SH-SY5Y (cell line): Measurements from ENCODE around the gene IL24.

Experiments
- GATA2 ChIP-seq: IDR thresholded peaks from 2 replicates; pipeline ENCODE4 v1.6.1; 2011; ENCODE audit warnings: mild to moderate bottlenecking, low read depth, low read length
- GATA3 ChIP-seq: IDR thresholded peaks from 2 replicates; pipeline ENCODE4 v1.6.1; 2011; ENCODE audit warnings: low read depth, mild to moderate bottlenecking, low read length, moderate library complexity

IL24 gene

GRCh38 chr1:206940588-206940936 is 43.3 kb downstream of the IL24 start:
- no peak for TF ChIP-seq GATA2
- TF ChIP-seq GATA3 = no peak

- TF ChIP-seq GATA3 (no peak), GATA2 (no peak)
Observed at GRCh38 chr1:206941766-206942418, 44.6 kb downstream of the IL24 start.

GRCh38 chr1:206944703-206945102 is 47.5 kb downstream of the IL24 start:
- TF ChIP-seq GATA3 (no peak), GATA2 (no peak)

GRCh38 chr1:206945779-206946178 is 48.5 kb downstream of the IL24 start:
- TF ChIP-seq GATA3 (no peak), GATA2 (no peak)

- TF ChIP-seq GATA2 (no peak), GATA3 (no peak)
Observed at GRCh38 chr1:206946261-206946660, 49.0 kb downstream of the IL24 start, which contains the start of gene PIGR. Gene PIGR, minus strand, starts transcription at chr1:206946466. Its CDS starts 5,935 bp downstream, at chr1:206940531.

GRCh38 chr1:206947255-206947654 is 50.0 kb downstream of the IL24 start:
- TF ChIP-seq GATA2 = no peak

GRCh38 chr1:206949208-206949607 is 52.0 kb downstream of the IL24 start:
- TF ChIP-seq GATA3 (no peak), GATA2 (no peak)

GRCh38 chr1:206949641-206950040 is 52.4 kb downstream of the IL24 start:
- TF ChIP-seq GATA3 (no peak), GATA2 (no peak)

GRCh38 chr1:206951318-206952100 is 54.3 kb downstream of the IL24 start:
- TF ChIP-seq GATA3 = no peak
- no peak for TF ChIP-seq GATA2

GRCh38 chr1:206952171-206952570 is 54.9 kb downstream of the IL24 start:
- TF ChIP-seq GATA2 = no peak
- TF ChIP-seq GATA3 = no peak

- TF ChIP-seq GATA2 (no peak), GATA3 (no peak)
Observed at GRCh38 chr1:206953126-206953525, 55.9 kb downstream of the IL24 start.

GRCh38 chr1:206953626-206954025 is 56.4 kb downstream of the IL24 start:
- TF ChIP-seq GATA2 (no peak), GATA3 (no peak)
